Erythroblast (primary cell): ENCODE results near the gene ADK.

Experiments
- DNase-seq, 2 experiments: peaks; one replicate each; lab custom pipeline; 2025; lab: John Stamatoyannopoulos, UW
- GATA1 ChIP-seq: IDR thresholded peaks from 2 replicates; pipeline ENCODE4 v1.6.1; 2011; ENCODE audit warnings: low read depth, mild to moderate bottlenecking, control low read depth, low read length, moderate library complexity
- POLR2A ChIP-seq: IDR thresholded peaks from 2 replicates; pipeline ENCODE4 v1.6.1; 2011; ENCODE audit warnings: mild to moderate bottlenecking, low read length

Gene ADK

DNA sequence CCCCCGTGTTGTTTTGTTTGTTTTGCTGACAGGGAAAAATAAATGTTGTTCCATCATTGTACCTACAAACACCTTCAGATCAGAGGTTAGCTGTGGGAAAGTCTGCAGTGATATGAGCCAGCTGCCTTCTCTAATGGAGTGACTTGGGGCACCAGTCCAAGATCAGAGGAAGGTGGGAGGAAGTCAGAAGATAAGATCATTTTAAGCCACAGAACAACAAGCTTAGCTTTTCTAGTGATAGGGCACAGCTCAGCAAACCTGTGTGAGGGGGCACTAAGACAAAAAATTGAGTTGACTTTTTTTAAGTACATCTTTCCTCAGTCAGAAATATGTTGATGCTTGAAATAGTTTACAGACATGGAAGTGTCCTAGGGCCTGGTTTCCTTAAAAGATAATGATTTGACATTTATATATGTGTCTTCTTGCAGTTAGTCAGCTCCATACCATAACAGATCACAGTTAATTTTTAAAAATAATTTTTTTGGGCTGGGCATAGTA lies 435.1 kb downstream of the ADK start:
- TF ChIP-seq POLR2A (no peak), GATA1 (no peak)
- DNase-seq = peak in 1 of 2 experiments; percentile 17

DNA sequence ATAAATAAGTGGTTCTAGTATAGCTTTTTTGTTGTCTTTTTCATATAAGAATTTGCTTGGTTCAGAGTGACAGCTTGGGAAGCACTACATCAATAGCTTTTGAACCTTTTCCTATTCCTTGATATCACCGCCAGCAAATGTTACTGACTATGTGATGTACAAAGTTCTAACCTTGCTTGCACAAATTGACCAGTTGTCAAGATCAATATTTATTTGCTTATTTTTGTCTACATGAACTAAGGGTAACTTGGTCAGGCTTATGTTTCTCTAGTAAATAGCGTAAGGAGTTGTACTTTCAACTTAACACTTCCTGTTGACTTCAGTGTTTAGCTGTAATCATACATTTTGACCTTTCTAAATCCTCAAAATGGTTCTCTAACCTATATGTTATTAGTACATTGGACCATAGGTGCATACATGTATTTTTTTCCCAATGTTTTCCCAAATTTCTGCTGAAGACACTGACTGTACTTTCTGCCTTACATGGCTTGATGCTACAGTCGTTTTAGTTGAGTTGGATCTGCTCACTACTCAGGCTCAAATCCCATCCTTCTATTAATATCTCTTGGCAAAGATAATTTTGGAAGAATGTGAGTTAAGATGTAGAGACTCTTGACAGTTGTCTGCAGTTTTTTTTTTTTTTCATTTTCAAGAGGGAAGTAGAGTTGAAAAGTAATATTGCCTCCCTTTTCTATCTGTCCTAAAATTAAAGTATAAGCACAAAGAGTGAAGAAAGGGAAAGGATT lies 436.3 kb downstream of the ADK start:
- TF ChIP-seq GATA1 (no peak), POLR2A (no peak)
- no peak for DNase-seq

DNA sequence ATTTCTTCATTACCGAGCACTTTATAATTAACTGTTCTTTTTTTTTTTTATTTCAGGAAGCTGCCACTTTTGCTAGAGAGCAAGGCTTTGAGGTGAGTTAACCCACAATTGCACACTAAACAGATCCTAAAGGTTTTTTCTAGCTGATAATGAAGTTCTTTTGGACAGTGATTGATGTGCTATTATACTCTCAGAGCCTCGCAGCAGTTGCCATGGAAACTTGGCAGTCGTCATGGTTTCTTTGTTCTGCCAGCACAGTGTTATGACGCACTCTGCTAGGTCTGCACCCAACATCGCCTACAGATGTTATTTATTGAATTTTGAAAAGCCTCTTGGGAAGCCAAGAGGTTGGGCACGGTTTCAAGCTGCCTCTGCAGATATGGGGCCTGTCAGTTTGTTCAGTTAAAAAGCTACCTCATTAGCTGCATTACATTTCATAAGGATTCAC lies 438.2 kb downstream of the ADK start:
- TF ChIP-seq POLR2A = no peak
- TF ChIP-seq GATA1 = no peak
- peak; percentile 80 to 94 for DNase-seq

DNA sequence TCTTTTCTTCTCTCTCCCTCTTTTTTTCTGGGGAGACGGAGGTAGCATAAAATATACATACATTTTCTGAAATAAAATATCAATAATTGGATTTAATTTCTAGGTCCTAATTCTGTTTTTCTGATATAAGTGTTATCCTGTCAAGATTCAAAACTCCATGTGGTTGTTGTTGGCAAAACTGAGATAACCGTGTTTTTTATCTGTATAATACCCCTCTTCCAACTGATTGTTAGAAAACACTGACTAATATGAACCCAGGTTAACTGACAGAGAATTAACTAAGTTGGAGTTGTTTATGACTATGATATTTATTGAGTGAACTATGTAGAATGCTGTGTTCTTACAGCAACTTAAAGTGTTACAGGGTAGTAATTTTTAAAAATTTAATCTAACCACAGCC lies 438.8 kb downstream of the ADK start:
- peak; percentile 17 to 52 for DNase-seq
- no peak for TF ChIP-seq POLR2A
- TF ChIP-seq GATA1 = no peak

DNA sequence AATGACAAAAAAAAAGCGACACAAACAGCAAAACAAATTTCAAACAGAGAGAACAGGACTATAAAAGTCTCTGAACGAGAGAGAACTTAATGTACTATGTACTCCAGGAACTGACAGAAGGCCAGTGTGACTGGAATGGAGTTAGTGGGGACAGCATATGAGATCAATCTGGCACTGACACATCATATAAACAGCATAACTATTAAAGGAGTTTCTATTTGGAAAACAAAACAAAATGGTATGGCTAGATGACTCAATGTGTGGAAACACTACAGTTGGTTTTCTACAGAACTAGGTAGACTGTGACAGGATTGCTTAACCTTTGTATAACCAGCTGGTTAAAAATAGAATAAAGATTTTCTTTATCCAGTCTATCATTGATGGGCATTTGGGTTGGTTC lies 442.4 kb downstream of the ADK start:
- no peak for DNase-seq
- TF ChIP-seq GATA1 (no peak), POLR2A (no peak)

DNA sequence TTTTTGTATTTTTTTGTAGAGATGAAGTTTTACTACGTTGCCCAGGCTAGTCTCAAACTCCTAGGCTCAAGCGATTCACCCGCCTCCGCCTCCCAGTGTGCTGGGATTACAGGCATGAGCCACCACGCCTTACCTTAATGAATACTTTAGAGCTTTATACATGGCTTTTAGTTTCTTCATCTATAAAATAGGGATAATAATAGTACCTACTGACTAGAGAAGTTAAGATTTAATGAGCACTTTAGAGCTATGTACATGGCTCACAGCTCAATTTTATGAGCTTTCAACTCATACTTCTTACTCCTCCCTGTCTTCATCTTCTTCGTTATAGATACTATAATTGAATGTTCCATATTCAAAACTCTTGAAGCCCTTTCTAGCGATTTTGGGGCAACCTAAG lies 445.7 kb downstream of the ADK start:
- no peak for TF ChIP-seq GATA1
- TF ChIP-seq POLR2A = no peak
- no peak for DNase-seq

DNA sequence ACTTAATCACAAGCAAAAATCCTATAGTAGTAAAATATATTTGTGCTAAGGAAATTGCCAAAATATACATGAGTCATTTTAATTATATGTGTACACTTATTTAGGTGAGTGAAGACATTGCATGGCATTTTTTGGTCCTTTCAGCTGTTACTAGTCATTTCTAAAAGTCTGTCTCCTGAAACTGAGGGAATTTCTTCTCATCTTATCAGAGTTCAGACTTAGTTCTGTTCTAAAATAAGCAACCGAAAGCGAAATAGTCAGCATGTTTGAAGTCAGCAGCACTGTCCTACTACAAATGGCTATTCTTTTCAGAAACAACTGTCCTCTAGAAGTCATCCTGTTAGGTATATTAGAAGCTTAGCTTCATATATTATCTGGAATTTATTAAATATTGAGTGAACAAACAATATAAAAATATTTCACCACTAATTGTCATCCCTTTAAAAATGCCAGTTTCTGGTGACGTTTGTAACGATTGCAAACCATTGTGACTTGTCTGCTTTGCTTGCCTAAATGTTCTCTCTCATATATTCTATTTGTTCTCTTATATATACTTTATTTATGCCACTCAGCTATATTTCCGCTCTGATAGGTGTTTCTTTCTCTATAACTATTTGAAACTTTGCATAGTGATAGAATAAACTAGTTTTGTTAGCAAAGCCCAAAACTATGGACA lies 448.0 kb downstream of the ADK start:
- TF ChIP-seq GATA1 = no peak
- TF ChIP-seq POLR2A = no peak
- DNase-seq = no peak

DNA sequence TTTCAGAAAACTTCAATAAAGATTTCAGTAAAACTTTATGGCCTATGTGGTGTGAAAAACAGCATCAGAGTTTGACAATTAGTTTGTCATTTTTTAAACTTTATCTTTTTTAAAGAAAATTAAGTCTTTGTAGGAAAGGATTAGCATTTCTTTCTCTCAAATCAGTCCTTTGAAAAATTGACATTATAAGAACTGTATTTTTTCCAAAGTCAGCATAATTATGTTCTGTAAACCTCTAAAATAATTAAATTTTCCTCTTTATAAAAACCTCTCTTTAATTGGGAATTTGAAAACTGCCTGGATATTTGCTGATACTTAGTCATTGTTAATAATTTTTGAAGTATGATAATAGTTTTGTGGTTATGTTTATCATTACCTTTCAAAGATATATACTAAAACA lies 448.7 kb downstream of the ADK start:
- TF ChIP-seq GATA1 = no peak
- TF ChIP-seq POLR2A = no peak
- no peak for DNase-seq

DNA sequence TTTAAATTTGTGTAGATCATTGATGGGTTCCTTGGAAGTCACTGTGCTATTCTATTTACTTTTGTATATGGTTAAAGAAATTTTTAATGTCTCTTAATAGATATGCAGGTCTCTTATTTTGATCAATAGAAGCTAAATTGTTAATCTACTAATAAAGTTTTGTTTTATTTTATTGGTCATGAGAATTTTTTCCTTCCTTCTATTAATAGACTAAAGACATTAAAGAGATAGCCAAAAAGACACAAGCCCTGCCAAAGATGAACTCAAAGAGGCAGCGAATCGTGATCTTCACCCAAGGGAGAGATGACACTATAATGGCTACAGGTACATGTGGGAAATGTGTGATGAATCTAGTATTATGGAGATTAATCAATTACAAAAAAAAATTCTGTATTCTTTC lies 449.1 kb downstream of the ADK start:
- DNase-seq = no peak
- TF ChIP-seq GATA1 = no peak
- no peak for TF ChIP-seq POLR2A

DNA sequence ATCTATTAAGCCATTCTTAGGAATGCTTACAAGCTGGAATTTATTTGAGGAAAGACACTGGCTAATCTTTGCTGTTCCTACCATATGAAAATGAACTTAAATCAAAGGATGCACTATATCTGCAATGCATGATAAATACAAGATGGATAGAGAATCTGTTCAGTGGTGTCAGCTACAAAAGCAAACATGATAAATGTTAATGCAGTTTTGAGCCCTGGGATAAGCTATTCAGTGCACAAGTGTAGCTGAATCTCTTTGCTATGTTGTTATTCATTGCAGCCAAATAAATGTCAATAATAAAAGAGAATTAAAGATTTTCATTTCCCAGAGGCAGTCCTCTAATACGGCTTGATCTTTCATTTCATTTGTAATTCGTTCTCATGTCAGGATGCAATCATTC lies 451.6 kb downstream of the ADK start:
- DNase-seq = no peak
- no peak for TF ChIP-seq GATA1
- TF ChIP-seq POLR2A = no peak

DNA sequence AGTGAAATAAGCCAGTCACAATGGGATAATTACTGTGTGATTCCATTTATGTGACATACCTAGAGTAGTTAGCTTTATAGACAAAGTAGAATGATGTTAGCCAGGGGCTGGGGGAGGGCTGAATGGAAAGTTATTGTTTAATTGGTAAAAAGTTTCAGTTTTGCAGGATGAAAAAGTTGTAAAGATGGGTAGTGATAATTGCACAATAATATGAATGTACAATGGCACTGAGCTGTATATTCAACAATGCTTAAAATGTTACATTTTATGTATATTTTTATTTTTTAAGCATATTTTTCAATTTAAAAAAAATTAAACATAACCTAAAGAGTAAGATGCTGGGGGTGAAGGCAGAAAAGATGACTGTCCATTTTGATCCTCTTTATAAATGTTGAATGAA lies 459.3 kb downstream of the ADK start:
- TF ChIP-seq POLR2A = no peak
- no peak for TF ChIP-seq GATA1

DNA sequence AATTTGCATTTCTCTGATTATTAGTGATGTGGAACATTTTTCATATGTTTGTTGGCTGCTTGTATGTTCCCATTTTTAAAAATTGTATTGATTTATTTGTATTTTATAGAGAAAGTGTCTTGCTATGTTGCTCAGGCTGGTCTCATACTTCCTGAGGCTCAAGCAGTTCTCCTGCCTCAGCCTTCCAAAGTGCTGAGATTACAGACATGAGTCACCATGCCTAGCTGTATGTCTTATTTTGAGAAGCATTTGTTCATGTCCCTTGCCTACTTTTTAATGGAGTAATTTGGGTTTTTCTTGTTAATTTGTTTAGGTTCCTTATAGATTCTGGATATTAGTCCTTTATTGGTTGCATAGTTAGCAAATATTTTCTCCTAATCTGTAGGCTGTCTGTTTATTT lies 461.2 kb downstream of the ADK start:
- DNase-seq = no peak
- TF ChIP-seq POLR2A (no peak), GATA1 (no peak)

More for the DNA sequence above, 459.3 kb downstream of the ADK start:
- DNase-seq = no peak

DNA sequence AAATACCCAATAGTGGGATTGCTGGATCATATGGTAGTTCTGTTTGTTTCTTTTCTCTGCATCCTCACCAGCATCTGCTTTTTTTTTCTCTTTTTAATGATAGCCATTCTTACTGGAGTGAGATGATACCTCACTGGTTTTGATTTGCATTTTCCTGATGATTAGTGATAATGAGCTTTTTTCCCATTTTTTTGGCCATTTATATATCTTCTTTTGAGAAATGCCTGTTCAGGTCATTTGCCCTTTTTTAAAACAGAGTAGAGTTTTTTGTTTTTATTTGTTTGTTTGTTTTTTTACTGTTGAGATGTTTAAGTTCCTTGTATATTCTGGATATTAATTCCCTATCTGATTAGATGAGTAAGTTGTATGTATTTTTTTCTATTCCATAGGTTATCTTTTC lies 469.6 kb downstream of the ADK start:
- no peak for DNase-seq
- TF ChIP-seq GATA1 = no peak
- TF ChIP-seq POLR2A = no peak

DNA sequence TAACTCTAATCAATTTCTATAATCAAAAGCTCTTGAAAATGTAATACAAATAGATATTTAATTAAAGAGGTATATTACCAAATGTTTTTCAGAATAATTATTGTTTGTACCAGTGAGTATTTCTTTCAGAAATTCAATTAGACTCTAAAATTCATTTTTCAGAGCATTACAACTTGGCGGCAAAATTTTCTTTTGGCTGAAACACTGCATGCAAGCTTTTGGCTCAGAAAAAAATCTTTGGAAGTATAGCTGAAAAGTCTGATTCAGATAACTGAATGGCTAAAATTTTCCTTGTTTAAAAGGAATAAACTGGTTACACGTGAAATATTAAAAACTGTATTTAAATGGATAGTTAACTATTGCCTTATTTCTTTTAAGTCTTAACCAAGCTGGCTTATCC lies 472.8 kb downstream of the ADK start:
- no peak for DNase-seq
- no peak for TF ChIP-seq POLR2A
- no peak for TF ChIP-seq GATA1
